Fibroblast of skin of right biceps (primary cell): ENCODE results near the gene ST8SIA1.
"Not testable (repeated sequence)": the region's sequence is repeated elsewhere in the genome, so short reads cannot be mapped to it uniquely, and the experiment has no call there.

Experiments used
- DNase-seq: peaks from one replicate; pipeline ENCODE4 v3.0.0-alpha.2; 2013

Gene ST8SIA1

DNA sequence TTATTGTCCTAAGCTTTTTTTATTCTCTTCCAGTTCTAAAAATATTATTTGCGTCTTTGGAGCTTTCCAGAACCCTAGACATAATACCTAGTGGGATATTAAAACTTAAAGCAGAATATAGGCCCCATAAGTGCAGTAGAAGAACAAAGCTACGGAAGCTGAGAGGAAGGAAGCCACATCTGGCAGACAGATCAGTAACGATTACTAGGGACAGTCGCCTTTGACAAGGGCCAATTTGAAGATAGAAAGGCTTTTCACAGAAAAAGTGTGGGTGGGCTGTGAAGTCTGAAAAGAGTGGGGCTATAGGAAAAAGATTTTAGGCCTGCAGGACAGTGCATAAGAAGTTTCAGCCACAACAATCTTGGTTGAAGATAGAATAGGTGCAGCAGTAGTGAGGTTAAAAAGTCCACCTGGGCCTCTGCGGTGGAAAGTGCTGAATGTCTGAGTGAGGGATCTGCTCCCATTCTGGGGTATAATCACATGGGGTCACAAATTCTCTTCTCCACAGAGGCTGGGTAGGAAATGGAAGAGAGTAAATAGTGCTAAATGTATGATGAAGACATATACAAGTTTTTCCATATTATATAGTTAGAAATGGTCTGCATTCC lies 174.0 kb downstream of the ST8SIA1 start:
- DNase-seq, result no peak

GRCh38 chr12:22149286-22149685 lies 185.2 kb downstream of the ST8SIA1 start:
- DNase-seq, result not testable (repeated sequence)

DNA sequence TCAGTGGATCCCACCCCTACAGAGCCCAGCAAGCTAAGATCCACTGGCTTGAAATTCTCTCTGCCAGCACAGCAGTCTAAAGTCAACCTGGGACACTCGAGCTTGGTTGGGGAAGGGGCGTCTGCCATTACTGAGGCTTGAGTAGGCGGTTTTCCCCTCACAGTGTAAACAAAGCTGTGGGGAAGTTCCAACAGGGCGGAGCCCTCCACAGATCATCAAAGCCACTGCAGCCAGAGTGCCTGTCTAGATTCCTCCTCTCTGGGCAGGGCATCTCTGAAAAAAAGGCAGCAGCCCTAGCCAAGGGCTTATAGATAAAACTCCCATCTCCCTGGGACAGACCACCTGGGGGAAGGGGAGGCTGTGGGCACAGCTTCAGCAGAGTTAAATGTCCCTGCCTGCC lies 187.8 kb downstream of the ST8SIA1 start:
- DNase-seq, result not testable (repeated sequence)
